HEK293 (cell line): Measurements from ENCODE around the gene OR1I1.

Experiments
- CTCF ChIA-PET: fragments of 350-600 bp; formaldehyde crosslinking; extraction: SDS; loops from one replicate; lab custom pipeline; 2021; ENCODE audit warnings: antibody characterized with exemption; lab: Yijun Ruan, JAX
- POLR2A ChIA-PET: fragments of 300-600 bp; formaldehyde crosslinking; extraction: SDS; loops from one replicate; lab custom pipeline; 2020; ENCODE audit warnings: antibody characterized with exemption, inconsistent platforms; lab: Yijun Ruan, JAX
- H3K27ac ChIP-seq: fragments of 200-500 bp; sonication (Bioruptor generic); 2 replicates; pipeline ENCODE4 v1.5.1; 2014; ENCODE audit warnings: low read depth, low read length, control low read depth, inconsistent platforms; ENCODE audit errors: extremely low read depth
- H3K36me3 ChIP-seq, 2 experiments: fragments of 200-500 bp in 1 of 2; sonication (Bioruptor generic) in 1 of 2; 1 replicate in 1 of 2; 2 replicates in 1 of 2; pipeline ENCODE4 v1.5.1; 2014 to 2017; ENCODE audit warnings: inconsistent platforms in 2 of 2, low read length in 2 of 2; ENCODE audit not compliant: control insufficient read depth in 2 of 2, insufficient read depth in 1 of 2
- H3K4me1 ChIP-seq: fragments of 200-500 bp; sonication (Bioruptor generic); 2 replicates; pipeline ENCODE4 v1.5.1; 2014; ENCODE audit warnings: mild to moderate bottlenecking, low read length, inconsistent platforms; ENCODE audit not compliant: control insufficient read depth, insufficient read depth
- H3K4me3 ChIP-seq: 2 replicates; pipeline ENCODE4 v1.5.1; 2011; ENCODE audit warnings: low read depth, mild to moderate bottlenecking, control low read depth, low read length, moderate library complexity
- H3K9me3 ChIP-seq: fragments of 200-500 bp; sonication (Bioruptor generic); 2 replicates; pipeline ENCODE4 v1.5.1; 2014; ENCODE audit warnings: low read depth, low read length, inconsistent platforms; ENCODE audit not compliant: control insufficient read depth, insufficient read depth
- GLI2 ChIP-seq: fragments of 450-650 bp; formaldehyde crosslinking; IDR thresholded peaks from 2 replicates; pipeline ENCODE4; 2017; ENCODE audit warnings: missing biosample characterization, missing genetic modification characterization, low read depth, borderline replicate concordance
- HOXA7 ChIP-seq: sonication (generic); formaldehyde crosslinking; IDR thresholded peaks from 2 replicates; pipeline ENCODE4 v1.8.1; 2022; ENCODE audit warnings: missing genetic modification reagents, borderline replicate concordance
- HOXD13 ChIP-seq: sonication (generic); formaldehyde crosslinking; IDR thresholded peaks from 2 replicates; pipeline ENCODE4 v1.8.0; 2022; ENCODE audit warnings: missing genetic modification reagents, borderline replicate concordance
- SETDB1 ChIP-seq: IDR thresholded peaks from one replicate; pipeline ENCODE4 v1.6.1; 2017; ENCODE audit warnings: mild to moderate bottlenecking, low read length, moderate library complexity, mixed read lengths; ENCODE audit not compliant: insufficient read length
- ZBTB26 ChIP-seq: fragments of 450-650 bp; formaldehyde crosslinking; optimal IDR thresholded peaks from 2 replicates; pipeline ENCODE3; 2016; ENCODE audit warnings: missing biosample characterization, mild to moderate bottlenecking, missing genetic modification characterization
- ZNF239 ChIP-seq: fragments of 450-650 bp; formaldehyde crosslinking; IDR thresholded peaks from 2 replicates; pipeline ENCODE4 v1.5.1; 2016; ENCODE audit warnings: missing biosample characterization, missing genetic modification characterization
- ZNF335 ChIP-seq: fragments of 450-650 bp; formaldehyde crosslinking; conservative IDR thresholded peaks from 2 replicates; pipeline ENCODE4 v1.5.1; 2016; ENCODE audit warnings: missing biosample characterization, missing genetic modification characterization
- ZNF561 ChIP-seq: fragments of 450-650 bp; IDR thresholded peaks from 2 replicates; pipeline ENCODE4 v1.5.1; 2018; ENCODE audit warnings: missing biosample characterization, missing genetic modification characterization, borderline replicate concordance
- ZNF571 ChIP-seq: fragments of 450-650 bp; formaldehyde crosslinking; IDR thresholded peaks from 2 replicates; pipeline ENCODE4 v1.5.0; 2017; ENCODE audit warnings: missing biosample characterization, missing genetic modification characterization
- ZNF624 ChIP-seq: fragments of 450-650 bp; formaldehyde crosslinking; IDR thresholded peaks from 2 replicates; pipeline ENCODE4 v1.5.1; 2017; ENCODE audit warnings: missing biosample characterization, missing genetic modification characterization
- ZNF645 ChIP-seq: fragments of 450-650 bp; formaldehyde crosslinking; IDR thresholded peaks from 2 replicates; pipeline ENCODE4; 2016; ENCODE audit warnings: missing biosample characterization, missing genetic modification characterization
- ZNF704 ChIP-seq: fragments of 450-650 bp; formaldehyde crosslinking; IDR thresholded peaks from 2 replicates; pipeline ENCODE4 v1.5.1; 2016; ENCODE audit warnings: missing biosample characterization, missing genetic modification characterization
- ZNF785 ChIP-seq: fragments of 450-650 bp; formaldehyde crosslinking; IDR thresholded peaks from 2 replicates; pipeline ENCODE4 v1.5.1; 2016; ENCODE audit warnings: missing biosample characterization, missing genetic modification characterization
- ZNF791 ChIP-seq: fragments of 450-650 bp; formaldehyde crosslinking; IDR thresholded peaks from 2 replicates; pipeline ENCODE4 v1.5.1; 2016; ENCODE audit warnings: missing biosample characterization, missing genetic modification characterization
- ZSCAN4 ChIP-seq: fragments of 450-650 bp; formaldehyde crosslinking; IDR thresholded peaks from 2 replicates; pipeline ENCODE4 v1.5.1; 2017; ENCODE audit warnings: missing biosample characterization, missing genetic modification characterization
- ZXDB ChIP-seq: fragments of 450-650 bp; formaldehyde crosslinking; IDR thresholded peaks from 2 replicates; pipeline ENCODE4 v1.5.1; 2016; ENCODE audit warnings: missing biosample characterization, missing genetic modification characterization
- TF ChIP-seq, protein P1 (sequence below): fragments of 450-650 bp; formaldehyde crosslinking; IDR thresholded peaks from 2 replicates; pipeline ENCODE4 v1.5.1; 2016; ENCODE audit warnings: missing biosample characterization, missing genetic modification characterization
- TF ChIP-seq, protein P2 (sequence below): fragments of 450-650 bp; formaldehyde crosslinking; IDR thresholded peaks from 2 replicates; pipeline ENCODE4 v1.5.1; 2017; ENCODE audit warnings: missing biosample characterization, missing genetic modification characterization

Gene OR1I1

GRCh38 chr19:15125232-15126067 lies 43.4 kb downstream of the OR1I1 start (continued):
- TF ChIP-seq ZNF571 (tag by site-specific recombination) (no peak), ZNF791 (tag by site-specific recombination) (no peak), ZNF785 (tag by site-specific recombination) (peak; percentile 81; the same call in 1 of the 2 replicates)
- TF ChIP-seq, protein P1, sequence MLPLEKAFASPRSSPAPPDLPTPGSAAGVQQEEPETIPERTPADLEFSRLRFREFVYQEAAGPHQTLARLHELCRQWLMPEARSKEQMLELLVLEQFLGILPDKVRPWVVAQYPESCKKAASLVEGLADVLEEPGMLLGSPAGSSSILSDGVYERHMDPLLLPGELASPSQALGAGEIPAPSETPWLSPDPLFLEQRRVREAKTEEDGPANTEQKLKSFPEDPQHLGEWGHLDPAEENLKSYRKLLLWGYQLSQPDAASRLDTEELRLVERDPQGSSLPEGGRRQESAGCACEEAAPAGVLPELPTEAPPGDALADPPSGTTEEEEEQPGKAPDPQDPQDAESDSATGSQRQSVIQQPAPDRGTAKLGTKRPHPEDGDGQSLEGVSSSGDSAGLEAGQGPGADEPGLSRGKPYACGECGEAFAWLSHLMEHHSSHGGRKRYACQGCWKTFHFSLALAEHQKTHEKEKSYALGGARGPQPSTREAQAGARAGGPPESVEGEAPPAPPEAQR (tag by site-specific recombination): 0 out of 2 replicates have a peak, but pooled peaks have one; percentile 41
- TF ChIP-seq, all 188 proteins: peak for 75

GRCh38 chr19:15126131-15126910 lies 44.3 kb downstream of the OR1I1 start:
- TF ChIP-seq GLI2 (tag by site-specific recombination) (no peak), ZNF335 (tag by site-specific recombination) (no peak), ZXDB (tag by site-specific recombination) (no peak), SETDB1 (no peak), ZNF239 (tag by site-specific recombination) (no peak), ZSCAN4 (no peak), ZNF645 (tag by site-specific recombination) (no peak), HOXA7 (CRISPR knock-in tag) (no peak), ZNF704 (tag by site-specific recombination) (no peak), HOXD13 (no peak), ZBTB26 (tag by site-specific recombination) (no peak), ZNF561 (tag by site-specific recombination) (no peak), ZNF624 (tag by site-specific recombination) (no peak)
- TF ChIP-seq, protein P2, sequence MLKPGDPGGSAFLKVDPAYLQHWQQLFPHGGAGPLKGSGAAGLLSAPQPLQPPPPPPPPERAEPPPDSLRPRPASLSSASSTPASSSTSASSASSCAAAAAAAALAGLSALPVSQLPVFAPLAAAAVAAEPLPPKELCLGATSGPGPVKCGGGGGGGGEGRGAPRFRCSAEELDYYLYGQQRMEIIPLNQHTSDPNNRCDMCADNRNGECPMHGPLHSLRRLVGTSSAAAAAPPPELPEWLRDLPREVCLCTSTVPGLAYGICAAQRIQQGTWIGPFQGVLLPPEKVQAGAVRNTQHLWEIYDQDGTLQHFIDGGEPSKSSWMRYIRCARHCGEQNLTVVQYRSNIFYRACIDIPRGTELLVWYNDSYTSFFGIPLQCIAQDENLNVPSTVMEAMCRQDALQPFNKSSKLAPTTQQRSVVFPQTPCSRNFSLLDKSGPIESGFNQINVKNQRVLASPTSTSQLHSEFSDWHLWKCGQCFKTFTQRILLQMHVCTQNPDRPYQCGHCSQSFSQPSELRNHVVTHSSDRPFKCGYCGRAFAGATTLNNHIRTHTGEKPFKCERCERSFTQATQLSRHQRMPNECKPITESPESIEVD: no peak
- H3K9me3 ChIP-seq: no peaks in the 10 kb centered on the region
- H3K36me3 ChIP-seq: peaks cover 0 to 14% of the 10 kb centered on the region in 2 experiments; a peak in 1 of 3 replicates
- H3K4me1 ChIP-seq: no peaks in the 10 kb centered on the region; the same call in 1 of the 2 replicates
- H3K27ac ChIP-seq: no peak overlapping the region
- ChIA-PET CTCF (interaction anchor here (0.6 to 2.1 kb wide), 4 partner anchors 14 to 370 kb away, joined by 5 to 29 read pairs (median 6); no protein-coding TSS in a partner anchor), POLR2A (interaction anchor here (0.6 to 1.2 kb wide), 4 partner anchors 12 to 73 kb away, joined by 3 read pairs; no protein-coding TSS in a partner anchor)
- peak overlapping the region; percentile 27 for H3K4me3 ChIP-seq
